ENCODE results near the gene KRT77.

KRT77 gene

DNA sequence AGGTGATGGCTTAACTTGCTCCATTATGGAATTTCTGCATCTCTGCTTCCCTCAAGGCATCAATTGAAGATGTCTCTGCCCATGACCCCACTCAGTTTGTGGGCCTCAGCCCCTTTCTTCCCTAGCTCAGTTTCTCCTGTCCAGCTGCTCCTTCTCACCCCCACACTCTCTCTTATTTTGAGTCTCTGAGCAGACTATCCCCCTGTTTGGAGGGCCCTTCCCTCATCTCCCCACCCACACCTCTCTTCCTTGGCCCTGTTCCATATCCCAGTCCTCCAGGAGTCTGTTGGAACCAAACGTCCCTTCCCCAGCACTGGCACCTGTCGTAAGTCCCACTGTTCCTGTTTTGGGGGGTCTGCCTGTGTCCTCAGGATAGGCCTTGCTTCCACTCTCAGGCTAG, 14.8 kb downstream of the KRT77 start:
- TF ChIP-seq, protein P1, sequence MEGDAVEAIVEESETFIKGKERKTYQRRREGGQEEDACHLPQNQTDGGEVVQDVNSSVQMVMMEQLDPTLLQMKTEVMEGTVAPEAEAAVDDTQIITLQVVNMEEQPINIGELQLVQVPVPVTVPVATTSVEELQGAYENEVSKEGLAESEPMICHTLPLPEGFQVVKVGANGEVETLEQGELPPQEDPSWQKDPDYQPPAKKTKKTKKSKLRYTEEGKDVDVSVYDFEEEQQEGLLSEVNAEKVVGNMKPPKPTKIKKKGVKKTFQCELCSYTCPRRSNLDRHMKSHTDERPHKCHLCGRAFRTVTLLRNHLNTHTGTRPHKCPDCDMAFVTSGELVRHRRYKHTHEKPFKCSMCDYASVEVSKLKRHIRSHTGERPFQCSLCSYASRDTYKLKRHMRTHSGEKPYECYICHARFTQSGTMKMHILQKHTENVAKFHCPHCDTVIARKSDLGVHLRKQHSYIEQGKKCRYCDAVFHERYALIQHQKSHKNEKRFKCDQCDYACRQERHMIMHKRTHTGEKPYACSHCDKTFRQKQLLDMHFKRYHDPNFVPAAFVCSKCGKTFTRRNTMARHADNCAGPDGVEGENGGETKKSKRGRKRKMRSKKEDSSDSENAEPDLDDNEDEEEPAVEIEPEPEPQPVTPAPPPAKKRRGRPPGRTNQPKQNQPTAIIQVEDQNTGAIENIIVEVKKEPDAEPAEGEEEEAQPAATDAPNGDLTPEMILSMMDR (IDR thresholded peaks at IDR 0.05; ENCODE audit: extremely low read depth, insufficient read depth, missing control alignments), result no peak
- in situ Hi-C loops (cut with MboI; ENCODE audit: low pct_unique_long_range_greater_than_20kb, low sequenced_read_pairs, unreplicated experiment), result no loop called here

DNA sequence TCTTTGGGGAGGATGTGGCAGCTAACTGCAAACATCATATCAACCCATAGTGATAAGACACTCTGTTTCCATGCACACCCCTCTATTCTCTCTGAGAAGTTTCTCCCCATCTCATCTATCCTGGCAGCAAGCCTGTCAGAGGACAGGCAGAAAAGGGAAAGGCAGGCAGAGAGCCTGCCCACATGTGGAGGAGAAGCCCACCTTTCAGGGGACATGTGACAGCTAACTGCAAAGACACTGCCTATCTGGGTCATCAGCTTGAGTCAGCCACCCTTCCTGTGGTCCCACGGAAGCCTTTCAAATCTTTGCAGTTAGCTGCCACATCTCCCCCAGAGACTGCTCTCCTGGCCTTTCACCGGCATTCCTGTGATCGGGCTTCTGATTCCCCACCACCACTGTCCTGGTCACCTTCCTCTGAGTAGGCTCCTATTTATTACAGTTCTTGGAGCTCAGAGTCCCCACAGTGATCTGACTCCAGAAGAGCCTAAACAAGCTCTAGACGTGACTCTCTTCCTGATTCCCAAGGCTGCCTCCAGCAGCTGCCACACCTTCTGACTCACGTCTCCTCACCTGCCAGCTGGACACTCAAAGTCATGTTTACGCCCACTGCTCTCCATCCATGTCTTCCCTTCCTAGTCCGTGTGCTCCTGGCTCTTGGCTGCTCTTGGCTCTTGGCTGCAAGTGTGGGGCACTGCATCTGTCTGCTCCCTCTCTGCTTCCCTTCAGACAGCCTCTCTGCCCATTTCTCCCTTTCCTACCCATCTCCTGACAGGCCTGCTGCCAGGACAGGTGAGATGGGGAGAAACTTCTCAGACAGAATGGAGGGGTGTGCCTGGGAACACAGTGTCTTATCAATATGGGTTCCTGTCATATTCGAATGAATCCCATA, 15.6 kb downstream of the KRT77 start:
- TF ChIP-seq, protein P1 (IDR thresholded peaks at IDR 0.05; ENCODE audit: extremely low read depth, insufficient read depth, missing control alignments), result no peak
- DNase-seq (ENCODE audit: low spot score), result no peak
- in situ Hi-C loops (cut with MboI; ENCODE audit: low pct_unique_long_range_greater_than_20kb, low sequenced_read_pairs, unreplicated experiment), result no loop called here

More for the DNA sequence above, 14.8 kb downstream of the KRT77 start:
- no peak for DNase-seq (ENCODE audit: low spot score)

DNA sequence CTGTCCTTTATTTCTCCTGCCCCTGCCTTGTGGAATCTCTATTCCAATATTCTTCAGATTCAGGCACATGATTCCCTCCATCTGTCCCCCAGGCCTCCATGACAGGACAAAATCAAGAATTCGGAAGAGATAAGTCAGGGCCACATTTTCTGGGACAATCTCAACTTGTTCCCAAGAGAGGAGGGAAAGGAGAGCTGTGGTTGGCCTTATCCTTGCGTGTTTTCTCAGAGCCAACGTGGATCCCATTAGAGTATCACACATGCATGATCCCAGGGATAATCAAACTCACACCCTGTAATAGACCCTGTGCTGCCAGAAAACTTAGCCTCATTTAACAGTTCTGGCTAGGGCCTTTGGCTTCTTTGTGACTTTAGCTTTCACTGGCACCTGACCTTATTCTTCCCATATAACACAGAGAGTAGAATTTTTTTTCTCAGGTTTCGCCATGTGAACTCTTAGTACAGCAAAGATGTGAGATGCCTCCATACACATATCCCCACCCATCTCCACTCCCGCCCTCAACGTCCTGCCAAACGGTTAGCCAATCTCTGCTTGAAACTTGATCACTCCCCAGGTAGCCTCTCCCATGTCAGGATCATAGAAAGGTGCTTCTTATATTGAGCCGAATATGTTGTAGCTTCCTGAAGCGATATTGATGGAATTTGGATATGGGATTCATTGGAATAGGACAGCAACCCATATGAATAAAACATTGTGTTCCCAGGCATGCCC, 16.4 kb downstream of the KRT77 start:
- DNase-seq (ENCODE audit: low spot score), result no peak

DNA sequence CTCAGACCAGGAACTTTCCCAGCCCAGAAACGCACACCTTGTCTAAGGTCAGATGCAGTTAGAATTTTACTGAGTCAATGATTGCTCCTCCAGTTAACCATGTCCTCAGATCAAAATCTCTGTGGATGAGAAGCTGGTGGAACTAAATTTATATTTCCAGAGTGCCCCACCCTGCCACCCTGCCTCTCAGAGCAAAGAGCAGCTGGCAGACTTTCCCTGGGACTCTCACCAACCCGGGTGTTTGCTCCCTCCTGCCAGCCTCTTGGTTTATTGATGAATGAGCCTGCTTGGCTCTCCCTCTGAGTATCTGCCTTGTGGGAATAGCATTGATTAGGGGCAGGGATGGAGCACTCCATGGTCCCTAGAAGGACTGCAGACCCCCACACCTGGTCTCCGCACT, 17.3 kb downstream of the KRT77 start:
- in situ Hi-C loops (cut with MboI; ENCODE audit: low pct_unique_long_range_greater_than_20kb, low sequenced_read_pairs, unreplicated experiment), result no loop called here
- no peak for DNase-seq (ENCODE audit: low spot score)
- TF ChIP-seq, protein P1 (IDR thresholded peaks at IDR 0.05; ENCODE audit: extremely low read depth, insufficient read depth, missing control alignments), result no peak

More for the DNA sequence above, 16.4 kb downstream of the KRT77 start:
- in situ Hi-C loops (cut with MboI; ENCODE audit: low pct_unique_long_range_greater_than_20kb, low sequenced_read_pairs, unreplicated experiment), result no loop called here
- TF ChIP-seq, protein P1 (IDR thresholded peaks at IDR 0.05; ENCODE audit: extremely low read depth, insufficient read depth, missing control alignments), result no peak

DNA sequence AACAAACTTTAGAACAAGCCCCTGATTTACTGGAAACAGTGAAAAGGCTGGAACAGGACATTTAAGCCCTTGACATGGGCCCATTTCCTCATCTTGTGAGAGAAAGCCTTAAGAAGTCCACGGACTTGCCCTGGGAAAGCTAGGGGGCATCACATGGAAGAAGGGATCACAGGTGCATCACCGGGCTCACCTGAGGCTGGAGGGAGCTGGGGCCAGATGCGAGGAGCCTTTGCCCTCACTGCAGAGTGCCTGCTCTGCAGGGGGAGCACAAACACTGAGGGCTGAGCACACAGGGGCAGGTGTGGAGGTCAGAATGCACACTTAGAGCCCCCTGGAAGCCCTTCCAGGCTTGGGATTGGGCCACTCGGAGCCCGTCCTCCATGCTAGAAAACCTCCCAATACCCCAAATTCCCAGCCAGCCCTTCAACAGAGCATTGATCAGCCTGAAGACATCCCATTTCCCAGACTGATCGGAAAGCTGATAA, 17.9 kb downstream of the KRT77 start:
- TF ChIP-seq, protein P1 (IDR thresholded peaks at IDR 0.05; ENCODE audit: extremely low read depth, insufficient read depth, missing control alignments), result no peak
- DNase-seq (ENCODE audit: low spot score), result no peak
- in situ Hi-C loops (cut with MboI; ENCODE audit: low pct_unique_long_range_greater_than_20kb, low sequenced_read_pairs, unreplicated experiment), result no loop called here

DNA sequence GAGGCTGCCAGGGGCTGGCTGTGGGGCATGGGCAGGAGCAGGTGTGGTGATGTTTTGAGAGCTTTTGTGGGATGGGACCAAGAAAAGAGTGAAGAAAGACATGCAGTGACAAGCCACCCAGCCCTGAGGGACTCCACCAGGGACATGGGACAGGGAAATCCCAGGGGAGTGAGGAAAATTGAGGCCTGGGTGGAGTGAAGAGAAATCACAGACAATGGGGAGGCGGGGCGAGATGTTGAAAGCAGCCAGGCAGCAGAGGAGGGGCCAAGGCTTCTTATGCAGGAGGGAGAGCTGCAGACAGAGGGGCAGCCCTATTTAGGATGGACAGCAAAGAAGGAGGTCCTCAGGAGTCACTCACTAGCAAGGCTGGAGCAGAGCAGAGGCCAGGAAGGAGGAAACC, 18.9 kb downstream of the KRT77 start:
- no peak for DNase-seq (ENCODE audit: low spot score)
- in situ Hi-C loops (cut with MboI; ENCODE audit: low pct_unique_long_range_greater_than_20kb, low sequenced_read_pairs, unreplicated experiment), result no loop called here
- TF ChIP-seq, protein P1 (IDR thresholded peaks at IDR 0.05; ENCODE audit: extremely low read depth, insufficient read depth, missing control alignments), result no peak
